ENCODE data around the gene OSBPL5. TPM values are rescaled to one million over a fixed set of nuclear protein-coding genes. Genes with fewer than 3 reads are reported as not detected.

The OSBPL5 gene
- total RNA-seq, 1 experiment from 2014 or later = 6.4 TPM

- Histone ChIP-seq H3K36me3 (ENCODE audit: low read depth) (no peaks in the 10 kb centered on the region), H2AFZ (no peak overlapping the region), H3K4me2 (no peak overlapping the region), H3K4me3 (no peak overlapping the region), H4K20me1 (ENCODE audit: insufficient read depth) (no peaks in the 10 kb centered on the region), H3K9me3 (ENCODE audit: insufficient read depth, low read depth) (no peaks in the 10 kb centered on the region), H3K27ac (no peak overlapping the region), H3K79me2 (ENCODE audit: low read depth) (no peaks in the 10 kb centered on the region), H3F3A (ENCODE audit: insufficient read depth, low read depth) (no peaks in the 10 kb centered on the region), H3K9me2 (ENCODE audit: insufficient read depth) (no peaks in the 10 kb centered on the region), H3K4me1 (replicated peaks; ENCODE audit: insufficient read depth) (no peaks in the 10 kb centered on the region), H3K27me3 (ENCODE audit: insufficient read depth, low read depth) (no peaks in the 10 kb centered on the region)
- intact Hi-C loops (cut with micrococcal nuclease; ENCODE audit: unreplicated experiment) = no loop called here
- DNase-seq = no peak
- ChIA-PET CTCF (no interaction called here), POLR2A (ENCODE audit: unreplicated experiment) (interaction anchor here (0.6 kb wide), 1 partner anchor 9 kb away, joined by 3 read pairs; no protein-coding TSS in a partner anchor)
- TF ChIP-seq EZH2 (IDR thresholded peaks at IDR 0.05; ENCODE audit: low read depth) = no peak
- TF ChIP-seq, protein P1, sequence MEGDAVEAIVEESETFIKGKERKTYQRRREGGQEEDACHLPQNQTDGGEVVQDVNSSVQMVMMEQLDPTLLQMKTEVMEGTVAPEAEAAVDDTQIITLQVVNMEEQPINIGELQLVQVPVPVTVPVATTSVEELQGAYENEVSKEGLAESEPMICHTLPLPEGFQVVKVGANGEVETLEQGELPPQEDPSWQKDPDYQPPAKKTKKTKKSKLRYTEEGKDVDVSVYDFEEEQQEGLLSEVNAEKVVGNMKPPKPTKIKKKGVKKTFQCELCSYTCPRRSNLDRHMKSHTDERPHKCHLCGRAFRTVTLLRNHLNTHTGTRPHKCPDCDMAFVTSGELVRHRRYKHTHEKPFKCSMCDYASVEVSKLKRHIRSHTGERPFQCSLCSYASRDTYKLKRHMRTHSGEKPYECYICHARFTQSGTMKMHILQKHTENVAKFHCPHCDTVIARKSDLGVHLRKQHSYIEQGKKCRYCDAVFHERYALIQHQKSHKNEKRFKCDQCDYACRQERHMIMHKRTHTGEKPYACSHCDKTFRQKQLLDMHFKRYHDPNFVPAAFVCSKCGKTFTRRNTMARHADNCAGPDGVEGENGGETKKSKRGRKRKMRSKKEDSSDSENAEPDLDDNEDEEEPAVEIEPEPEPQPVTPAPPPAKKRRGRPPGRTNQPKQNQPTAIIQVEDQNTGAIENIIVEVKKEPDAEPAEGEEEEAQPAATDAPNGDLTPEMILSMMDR (conservative IDR thresholded peaks at IDR 0.05) = no peak
- no TSS peak for BruUV-seq (replicated peaks)
Measured at GRCh38 chr11:3133261-3134217, 31.6 kb downstream of the OSBPL5 start.

DNA sequence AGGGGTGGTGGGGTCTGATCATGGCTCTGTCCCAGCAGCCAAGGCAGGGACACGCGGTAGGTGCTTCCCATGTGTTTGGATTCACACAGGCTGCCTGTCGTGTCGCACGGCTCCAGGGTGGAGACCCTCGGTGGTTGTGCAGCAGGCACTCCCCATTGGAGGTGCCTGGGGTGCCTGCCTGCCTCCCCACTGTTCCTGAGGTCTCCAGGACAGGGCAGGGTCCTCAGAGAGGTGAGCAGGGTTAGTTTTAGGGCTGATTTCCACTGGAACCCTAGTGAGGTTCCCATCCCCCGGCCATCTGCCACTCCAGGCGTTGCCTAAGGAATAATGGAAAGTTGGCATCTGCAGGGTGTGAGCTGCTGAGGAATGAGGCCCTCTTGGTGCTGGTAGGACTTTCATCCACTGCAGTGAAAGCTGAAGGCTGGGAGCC lies 32.3 kb downstream of the OSBPL5 start:
- no TSS peak for BruUV-seq (replicated peaks)
- Histone ChIP-seq H2AFZ (no peak overlapping the region), H3K79me2 (ENCODE audit: low read depth) (no peaks in the 10 kb centered on the region), H3K9me2 (ENCODE audit: insufficient read depth) (no peaks in the 10 kb centered on the region), H4K20me1 (ENCODE audit: insufficient read depth) (no peaks in the 10 kb centered on the region), H3K4me2 (no peak overlapping the region), H3K27ac (no peak overlapping the region), H3F3A (ENCODE audit: insufficient read depth, low read depth) (no peaks in the 10 kb centered on the region), H3K36me3 (ENCODE audit: low read depth) (no peaks in the 10 kb centered on the region), H3K27me3 (ENCODE audit: insufficient read depth, low read depth) (no peaks in the 10 kb centered on the region), H3K4me1 (replicated peaks; ENCODE audit: insufficient read depth) (no peaks in the 10 kb centered on the region), H3K4me3 (no peak overlapping the region), H3K9me3 (ENCODE audit: insufficient read depth, low read depth) (no peaks in the 10 kb centered on the region)
- no peak for TF ChIP-seq EZH2 (IDR thresholded peaks at IDR 0.05; ENCODE audit: low read depth)
- TF ChIP-seq, protein P1 (conservative IDR thresholded peaks at IDR 0.05) = no peak
- intact Hi-C loops (cut with micrococcal nuclease; ENCODE audit: unreplicated experiment) = no loop called here
- CTCF ChIA-PET = no interaction called here
- no peak for DNase-seq
- POLR2A ChIA-PET (ENCODE audit: unreplicated experiment) = no interaction called here

- no peaks in the 10 kb centered on the region for H4K20me1 ChIP-seq (ENCODE audit: insufficient read depth)
Measured at GRCh38 chr11:3132271-3132781, 32.8 kb downstream of the OSBPL5 start.

More at GRCh38 chr11:3132271-3132781, 32.8 kb downstream of the OSBPL5 start:
- Histone ChIP-seq H3K27me3 (ENCODE audit: insufficient read depth, low read depth) (no peaks in the 10 kb centered on the region), H3K4me3 (no peak overlapping the region), H3K36me3 (ENCODE audit: low read depth) (no peaks in the 10 kb centered on the region), H2AFZ (no peak overlapping the region), H3K4me2 (no peak overlapping the region), H3K27ac (no peak overlapping the region), H3K79me2 (ENCODE audit: low read depth) (no peaks in the 10 kb centered on the region), H3F3A (ENCODE audit: insufficient read depth, low read depth) (no peaks in the 10 kb centered on the region), H3K9me2 (ENCODE audit: insufficient read depth) (no peaks in the 10 kb centered on the region), H3K4me1 (replicated peaks; ENCODE audit: insufficient read depth) (no peaks in the 10 kb centered on the region), H3K9me3 (ENCODE audit: insufficient read depth, low read depth) (no peaks in the 10 kb centered on the region)
- TF ChIP-seq EZH2 (IDR thresholded peaks at IDR 0.05; ENCODE audit: low read depth) = no peak
- TF ChIP-seq, protein P1 (conservative IDR thresholded peaks at IDR 0.05) = no peak
- DNase-seq = no peak
- no TSS peak for BruUV-seq (replicated peaks)
- intact Hi-C loops (cut with micrococcal nuclease; ENCODE audit: unreplicated experiment) = no loop called here
- POLR2A ChIA-PET (ENCODE audit: unreplicated experiment) = no interaction called here
- CTCF ChIA-PET = no interaction called here
